Effector memory CD8-positive, alpha-beta T cell (primary cell): ENCODE data around the gene CLEC17A.
"Not testable (repeated sequence)": the region's sequence is repeated elsewhere in the genome, so short reads cannot be mapped to it uniquely, and the experiment has no call there.

Source experiments
- ATAC-seq: fragments of 150-1000 bp; cut with Tn5 transposase; replicated peaks from 2 replicates; pipeline ENCODE4 v1.10.0; 2021; ENCODE audit warnings: mild to moderate bottlenecking, moderate library complexity
- DNase-seq, 3 experiments: peaks; one replicate each; pipeline ENCODE4 v3.0.0; 2021
- H3K27ac Mint-ChIP-seq, 2 donors: one replicate each; pipeline ENCODE4 v1.8.0; 2022; ENCODE audit warnings: mild to moderate bottlenecking in 2 of 2, mixed read lengths in 2 of 2, moderate library complexity in 2 of 2
- H3K27me3 Mint-ChIP-seq, 2 donors: one replicate each; pipeline ENCODE4 v1.8.0; 2022; ENCODE audit warnings: mixed read lengths in 2 of 2
- H3K36me3 Mint-ChIP-seq: one replicate; pipeline ENCODE4 v1.8.0; 2022; ENCODE audit warnings: mild to moderate bottlenecking, moderate library complexity, mixed read lengths; ENCODE audit not compliant: insufficient read depth
- H3K4me1 Mint-ChIP-seq, 2 donors: one replicate each; pipeline ENCODE4 v1.8.0; 2022; ENCODE audit warnings: low read depth in 2 of 2, mixed read lengths in 2 of 2
- H3K4me3 Mint-ChIP-seq, 2 donors: one replicate each; pipeline ENCODE4 v1.8.0; 2022; ENCODE audit warnings: mild to moderate bottlenecking in 2 of 2, mixed read lengths in 2 of 2, moderate library complexity in 2 of 2
- H3K9me3 Mint-ChIP-seq, 2 donors: one replicate each; pipeline ENCODE4 v1.8.0; 2022; ENCODE audit warnings: mixed read lengths in 2 of 2
- total RNA-seq, 9 experiments: gene quantifications; one replicate each; lab custom pipeline; 2026; lab: John Stamatoyannopoulos, UW

Gene CLEC17A
- 0 to 3.4 (median 0) reads per million in 9 experiments for total RNA-seq

- Mint-ChIP-seq H3K4me3 (peak within 1 kb of the TSS in 1 of 2 donors; percentile 38), H3K36me3 (no peaks in the 10 kb centered on the region), H3K4me1 (no peaks in the 10 kb centered on the region), H3K9me3 (no peaks in the 10 kb centered on the region), H3K27me3 (peaks cover 0 to 9% of the 10 kb centered on the region in 2 donors), H3K27ac (peak within 1 kb of the TSS; percentile 73 to 79)
- ATAC-seq (peak; percentile 44), DNase-seq (no peak)
Observed at GRCh38 chr19:14582894-14583340, at the start of gene CLEC17A. Gene CLEC17A (plus strand): TSS chr19:14583084. CDS start chr19:14583161, 77 bp downstream.

- Mint-ChIP-seq H3K4me3 (no peak overlapping the region), H3K36me3 (peaks cover 28% of the 10 kb centered on the region), H3K9me3 (no peaks in the 10 kb centered on the region), H3K27me3 (no peaks in the 10 kb centered on the region), H3K27ac (no peak overlapping the region), H3K4me1 (peaks cover 10 to 35% of the 10 kb centered on the region in 2 donors)
- ATAC-seq (no peak), DNase-seq (no peak)
Observed at GRCh38 chr19:14533450-14533849, 49.4 kb upstream of the CLEC17A start.

- Mint-ChIP-seq H3K27me3 (no peaks in the 10 kb centered on the region), H3K4me1 (peaks cover 11 to 17% of the 10 kb centered on the region in 2 donors), H3K27ac (no peak overlapping the region), H3K36me3 (peaks cover 30% of the 10 kb centered on the region), H3K9me3 (no peaks in the 10 kb centered on the region), H3K4me3 (no peak overlapping the region)
- ATAC-seq, result peak; percentile 44
- DNase-seq, result no peak
Observed at GRCh38 chr19:14536926-14537692, 45.8 kb upstream of the CLEC17A start.

GRCh38 chr19:14540741-14541525, 42.0 kb upstream of the CLEC17A start:
- peaks cover 16 to 18% of the 10 kb centered on the region in 2 donors for H3K4me1 Mint-ChIP-seq
- DNase-seq, result no peak
- H3K4me3 Mint-ChIP-seq, result no peak overlapping the region

GRCh38 chr19:14541979-14542378, 40.9 kb upstream of the CLEC17A start:
- not testable (repeated sequence) for H3K4me3 Mint-ChIP-seq, DNase-seq, ATAC-seq, H3K9me3 Mint-ChIP-seq, H3K27me3 Mint-ChIP-seq
- peaks cover 16% of the 10 kb centered on the region in 2 donors for H3K4me1 Mint-ChIP-seq
- peaks cover 26% of the 10 kb centered on the region for H3K36me3 Mint-ChIP-seq
- peak overlapping the region in 1 of 2 donors; percentile 65 for H3K27ac Mint-ChIP-seq

More at GRCh38 chr19:14540741-14541525, 42.0 kb upstream of the CLEC17A start:
- Mint-ChIP-seq H3K27me3 (no peaks in the 10 kb centered on the region), H3K9me3 (no peaks in the 10 kb centered on the region), H3K27ac (peak overlapping the region; percentile 49 to 65), H3K36me3 (peaks cover 18% of the 10 kb centered on the region)
- no peak for ATAC-seq

- no peak for ATAC-seq
- Mint-ChIP-seq H3K4me3 (no peak overlapping the region), H3K36me3 (peaks cover 26% of the 10 kb centered on the region), H3K9me3 (no peaks in the 10 kb centered on the region), H3K27me3 (no peaks in the 10 kb centered on the region), H3K27ac (no peak overlapping the region), H3K4me1 (peaks cover 14 to 16% of the 10 kb centered on the region in 2 donors)
- no peak for DNase-seq
Observed at GRCh38 chr19:14542711-14543328, 40.1 kb upstream of the CLEC17A start.

GRCh38 chr19:14544047-14544446, 38.8 kb upstream of the CLEC17A start:
- H3K36me3 Mint-ChIP-seq, result peaks cover 25% of the 10 kb centered on the region
- ATAC-seq, result no peak
- no peak overlapping the region for H3K27ac Mint-ChIP-seq
- no peaks in the 10 kb centered on the region for H3K9me3 Mint-ChIP-seq
- H3K27me3 Mint-ChIP-seq, result no peaks in the 10 kb centered on the region
- H3K4me3 Mint-ChIP-seq, result no peak overlapping the region
- H3K4me1 Mint-ChIP-seq, result peaks cover 11 to 16% of the 10 kb centered on the region in 2 donors
- no peak for DNase-seq

GRCh38 chr19:14544977-14545715, 37.7 kb upstream of the CLEC17A start:
- Mint-ChIP-seq H3K27ac (peak overlapping the region; percentile 53 to 62), H3K36me3 (peaks cover 20% of the 10 kb centered on the region), H3K27me3 (no peaks in the 10 kb centered on the region), H3K4me3 (no peak overlapping the region), H3K4me1 (peaks cover 8 to 13% of the 10 kb centered on the region in 2 donors), H3K9me3 (no peaks in the 10 kb centered on the region)
- ATAC-seq, result no peak
- DNase-seq, result no peak

- ATAC-seq, result no peak
- H3K27ac Mint-ChIP-seq, result peak overlapping the region in 1 of 2 donors; percentile 62
- H3K36me3 Mint-ChIP-seq, result peaks cover 23% of the 10 kb centered on the region
Observed at GRCh38 chr19:14545716-14546082, 37.2 kb upstream of the CLEC17A start.

GRCh38 chr19:14550201-14550754, 32.6 kb upstream of the CLEC17A start:
- Mint-ChIP-seq H3K27ac (peak overlapping the region; percentile 90 to 93), H3K4me3 (no peak overlapping the region), H3K27me3 (no peaks in the 10 kb centered on the region), H3K4me1 (peaks cover 32 to 38% of the 10 kb centered on the region in 2 donors), H3K36me3 (peaks cover 28% of the 10 kb centered on the region), H3K9me3 (no peaks in the 10 kb centered on the region)
- no peak for DNase-seq
- no peak for ATAC-seq

More at GRCh38 chr19:14545716-14546082, 37.2 kb upstream of the CLEC17A start:
- no peak for DNase-seq
- Mint-ChIP-seq H3K4me3 (no peak overlapping the region), H3K4me1 (peaks cover 13 to 16% of the 10 kb centered on the region in 2 donors), H3K9me3 (no peaks in the 10 kb centered on the region), H3K27me3 (no peaks in the 10 kb centered on the region)

- H3K27ac Mint-ChIP-seq, result peak overlapping the region; percentile 90 to 93
- DNase-seq, result peak; percentile 75 to 76 (median 76)
- H3K4me3 Mint-ChIP-seq, result peak overlapping the region; percentile 62 to 76
- not testable (repeated sequence) for H3K9me3 Mint-ChIP-seq, H3K27me3 Mint-ChIP-seq
- H3K4me1 Mint-ChIP-seq, result peaks cover 37 to 43% of the 10 kb centered on the region in 2 donors
- H3K36me3 Mint-ChIP-seq, result peaks cover 27% of the 10 kb centered on the region
- peak; percentile 97 for ATAC-seq
Observed at GRCh38 chr19:14551134-14552005, 31.5 kb upstream of the CLEC17A start.

- H3K9me3 Mint-ChIP-seq, H3K27me3 Mint-ChIP-seq, ATAC-seq, DNase-seq: not testable (repeated sequence)
- Mint-ChIP-seq H3K4me1 (peaks cover 42 to 47% of the 10 kb centered on the region in 2 donors), H3K36me3 (peaks cover 26% of the 10 kb centered on the region), H3K4me3 (peak overlapping the region; percentile 62 to 76), H3K27ac (peak overlapping the region; percentile 90 to 93)
Observed at GRCh38 chr19:14552006-14552360, 30.9 kb upstream of the CLEC17A start.
